ENCODE results near the gene ADAMTS3.

The ADAMTS3 gene

GRCh38 chr4:72587334-72587733 is 18.3 kb upstream of the ADAMTS3 start:
- no peak for DNase-seq (ENCODE audit: low read depth)
- TF ChIP-seq CTCF (IDR thresholded peaks at IDR 0.05; ENCODE audit: low read depth, low read length, missing control alignments), result no peak
- no peak overlapping the region for H3K4me3 ChIP-seq (ENCODE audit: low read depth, low read length)

- H3K4me3 ChIP-seq (ENCODE audit: low read depth, low read length), result no peak overlapping the region
- TF ChIP-seq CTCF (IDR thresholded peaks at IDR 0.05; ENCODE audit: low read depth, low read length, missing control alignments), result no peak
- DNase-seq (ENCODE audit: low read depth), result no peak
Observed at GRCh38 chr4:72582853-72583252, 13.8 kb upstream of the ADAMTS3 start.

GRCh38 chr4:72577211-72577610 is 8.2 kb upstream of the ADAMTS3 start:
- no peak for TF ChIP-seq CTCF (IDR thresholded peaks at IDR 0.05; ENCODE audit: low read depth, low read length, missing control alignments)
- no peak overlapping the region for H3K4me3 ChIP-seq (ENCODE audit: low read depth, low read length)
- no peak for DNase-seq (ENCODE audit: low read depth)

GRCh38 chr4:72571337-72571736 is 2.3 kb upstream of the ADAMTS3 start:
- H3K4me3 ChIP-seq (ENCODE audit: low read depth, low read length), result no peak overlapping the region
- DNase-seq (ENCODE audit: low read depth), result no peak
- no peak for TF ChIP-seq CTCF (IDR thresholded peaks at IDR 0.05; ENCODE audit: low read depth, low read length, missing control alignments)

GRCh38 chr4:72569719-72570235 is 756 bp upstream of the ADAMTS3 start:
- DNase-seq (ENCODE audit: low read depth), result no peak
- H3K4me3 ChIP-seq (ENCODE audit: low read depth, low read length), result no peak overlapping the region
- no peak for TF ChIP-seq CTCF (IDR thresholded peaks at IDR 0.05; ENCODE audit: low read depth, low read length, missing control alignments)

GRCh38 chr4:72567821-72568675 is 973 bp downstream of the ADAMTS3 start:
- H3K4me3 ChIP-seq (ENCODE audit: low read depth, low read length), result no peak overlapping the region
- TF ChIP-seq CTCF (IDR thresholded peaks at IDR 0.05; ENCODE audit: low read depth, low read length, missing control alignments), result peak; percentile 10
- DNase-seq (ENCODE audit: low read depth), result no peak

- no peak for TF ChIP-seq CTCF (IDR thresholded peaks at IDR 0.05; ENCODE audit: low read depth, low read length, missing control alignments)
- H3K4me3 ChIP-seq (ENCODE audit: low read depth, low read length), result no peak overlapping the region
- no peak for DNase-seq (ENCODE audit: low read depth)
Observed at GRCh38 chr4:72567036-72567435, 2.0 kb downstream of the ADAMTS3 start.
